Activated CD8-positive, alpha-beta memory T cell treated with anti-CD3 and anti-CD28 coated beads for 24 hours (primary cell): ENCODE data around the gene SRR.
"Not testable (repeated sequence)": the region's sequence is repeated elsewhere in the genome, so short reads cannot be mapped to it uniquely, and the experiment has no call there.

ENCODE experiments used
- DNase-seq: peaks from one replicate; pipeline ENCODE4 v3.0.0-alpha.2; 2020

The SRR gene, protein sequence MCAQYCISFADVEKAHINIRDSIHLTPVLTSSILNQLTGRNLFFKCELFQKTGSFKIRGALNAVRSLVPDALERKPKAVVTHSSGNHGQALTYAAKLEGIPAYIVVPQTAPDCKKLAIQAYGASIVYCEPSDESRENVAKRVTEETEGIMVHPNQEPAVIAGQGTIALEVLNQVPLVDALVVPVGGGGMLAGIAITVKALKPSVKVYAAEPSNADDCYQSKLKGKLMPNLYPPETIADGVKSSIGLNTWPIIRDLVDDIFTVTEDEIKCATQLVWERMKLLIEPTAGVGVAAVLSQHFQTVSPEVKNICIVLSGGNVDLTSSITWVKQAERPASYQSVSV

DNA sequence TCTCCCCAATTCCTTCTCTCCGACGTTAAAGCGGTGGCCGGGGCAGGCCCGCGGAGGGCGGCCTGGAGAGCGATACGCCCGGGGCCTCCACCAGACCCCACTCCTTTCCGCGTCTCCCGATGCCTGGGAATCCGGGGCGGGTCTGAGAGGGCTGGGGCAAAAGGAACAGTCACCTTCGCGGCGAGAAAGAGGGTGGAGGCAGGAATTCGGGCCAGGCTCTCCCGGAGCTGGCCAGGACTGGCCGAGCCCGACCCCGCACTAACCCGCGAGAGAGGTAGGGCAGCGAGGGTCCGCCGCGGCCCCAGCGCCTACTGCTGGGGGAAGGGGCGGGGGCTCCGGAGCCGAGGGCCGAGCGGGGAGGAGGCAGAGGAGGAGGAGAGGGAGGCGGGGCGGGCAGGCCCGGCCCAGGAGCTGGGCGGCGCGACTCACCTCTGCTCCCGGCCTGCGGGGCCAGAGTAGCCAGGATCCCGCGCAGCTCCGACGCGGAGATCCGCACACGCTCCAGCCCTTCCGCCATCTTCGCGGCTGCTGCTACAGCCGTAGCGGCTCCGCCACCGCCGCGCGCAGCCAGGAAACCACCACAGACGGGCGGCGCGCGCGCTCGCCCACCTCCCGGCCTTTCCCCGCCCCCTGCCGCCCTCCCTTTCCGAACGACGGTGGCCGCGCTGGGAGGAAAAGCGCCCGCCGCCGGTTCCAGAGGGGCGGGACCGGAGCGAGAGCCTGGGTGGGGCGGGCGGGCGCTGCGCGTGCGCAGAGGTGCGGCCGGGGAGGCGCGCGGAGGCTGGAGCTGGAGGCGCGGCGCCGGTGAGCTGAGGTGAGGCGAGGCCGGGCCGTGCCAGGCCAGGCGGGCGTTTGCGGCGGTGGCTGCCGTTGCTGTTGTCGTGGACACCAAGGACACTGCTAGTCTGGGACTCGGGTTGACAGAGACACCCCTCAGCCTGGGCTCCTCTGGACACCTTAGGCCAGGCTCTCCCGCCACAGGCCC lies at the start of gene SRR, which contains the start of gene SMG6:
Gene SRR, plus strand, starts transcription at position 747 of the 985 bp plus-strand sequence. CDS start 11,611 bp downstream, outside the sequence.
Gene SMG6, minus strand, starts transcription at position 582 of the 985 bp plus-strand sequence. Its CDS starts 65 bp downstream, at position 517.
- peak; percentile 97 for DNase-seq

GRCh38 chr17:2258830-2259229 lies 44.9 kb upstream of the SRR start:
- not testable (repeated sequence) for DNase-seq

DNA sequence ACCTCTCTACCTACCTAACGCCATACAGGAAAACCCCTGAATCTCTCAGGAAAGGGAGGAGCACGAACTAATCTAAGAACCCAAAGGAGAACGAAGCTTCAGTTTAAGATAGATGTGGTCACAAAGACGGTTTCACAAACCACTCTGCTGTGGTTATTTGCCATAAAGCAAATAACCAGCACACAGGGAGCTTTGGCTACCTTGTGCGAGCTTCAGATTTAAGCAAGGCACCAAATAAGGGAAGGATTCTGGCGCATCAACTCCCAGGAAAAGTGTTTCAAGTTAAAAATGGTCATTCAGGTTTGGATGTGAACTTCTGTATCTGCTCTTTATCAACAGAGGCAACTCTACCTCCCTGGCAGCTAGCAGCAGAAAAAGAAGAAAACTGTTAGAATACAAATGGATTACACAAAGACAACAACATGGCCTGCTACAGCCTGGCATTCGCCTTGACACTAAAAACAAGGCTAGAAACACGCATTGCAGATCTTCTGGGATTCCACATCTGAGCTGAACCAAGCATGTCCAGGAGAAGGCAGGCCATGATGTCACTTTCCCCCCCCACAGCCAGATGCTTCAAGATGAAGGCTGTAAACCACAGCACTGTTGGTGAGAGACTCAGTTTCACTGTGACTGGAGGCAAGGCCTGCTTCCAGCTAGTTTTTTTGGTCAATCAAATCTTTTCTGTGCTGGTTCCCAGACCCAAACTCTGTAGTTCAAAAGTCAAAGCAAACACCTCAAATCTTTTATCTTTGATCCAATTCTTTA lies 43.8 kb upstream of the SRR start:
- peak; percentile 87 for DNase-seq

GRCh38 chr17:2262135-2262587 lies 41.6 kb upstream of the SRR start:
- peak; percentile 38 for DNase-seq

DNA sequence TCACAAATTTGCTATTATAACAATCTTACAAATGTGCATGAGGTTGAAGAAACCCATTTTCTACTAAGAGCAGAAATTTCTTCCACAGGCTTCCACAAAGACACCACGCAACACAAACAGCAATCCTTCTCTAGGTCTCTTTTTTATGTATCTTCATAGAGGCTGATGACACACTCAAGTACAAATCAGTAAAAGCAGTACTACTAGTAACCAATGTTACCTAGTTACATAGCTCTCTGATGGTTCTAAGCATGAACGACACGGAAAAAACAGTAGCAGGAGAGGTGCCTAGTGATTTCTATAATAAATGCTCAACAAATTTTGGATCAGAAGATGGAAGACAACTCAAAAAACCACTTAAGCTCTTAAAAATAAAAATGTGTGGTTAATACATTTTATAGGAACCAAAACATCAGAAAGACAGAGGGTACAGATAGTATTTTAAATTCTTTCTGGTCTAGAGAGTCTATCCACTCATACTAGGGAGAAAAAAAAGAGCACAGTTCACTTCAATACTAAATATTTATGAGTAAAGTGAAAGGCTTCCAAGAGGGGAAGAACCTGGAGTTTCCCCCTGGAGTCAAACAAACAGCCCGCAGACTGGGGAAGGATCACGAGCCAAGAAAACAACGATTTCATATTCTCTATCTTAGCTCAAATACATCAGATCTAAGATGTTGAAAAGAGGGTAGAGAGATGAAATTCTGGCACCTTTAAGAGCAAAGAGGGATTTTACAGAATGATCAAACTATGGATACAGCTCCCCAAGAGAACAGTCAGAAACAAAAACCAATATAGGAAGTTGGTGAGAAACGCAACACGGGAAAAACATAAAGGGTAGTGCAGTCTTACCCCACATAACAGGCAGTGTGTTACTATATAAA lies 40.3 kb upstream of the SRR start:
- DNase-seq: peak; percentile 54

DNA sequence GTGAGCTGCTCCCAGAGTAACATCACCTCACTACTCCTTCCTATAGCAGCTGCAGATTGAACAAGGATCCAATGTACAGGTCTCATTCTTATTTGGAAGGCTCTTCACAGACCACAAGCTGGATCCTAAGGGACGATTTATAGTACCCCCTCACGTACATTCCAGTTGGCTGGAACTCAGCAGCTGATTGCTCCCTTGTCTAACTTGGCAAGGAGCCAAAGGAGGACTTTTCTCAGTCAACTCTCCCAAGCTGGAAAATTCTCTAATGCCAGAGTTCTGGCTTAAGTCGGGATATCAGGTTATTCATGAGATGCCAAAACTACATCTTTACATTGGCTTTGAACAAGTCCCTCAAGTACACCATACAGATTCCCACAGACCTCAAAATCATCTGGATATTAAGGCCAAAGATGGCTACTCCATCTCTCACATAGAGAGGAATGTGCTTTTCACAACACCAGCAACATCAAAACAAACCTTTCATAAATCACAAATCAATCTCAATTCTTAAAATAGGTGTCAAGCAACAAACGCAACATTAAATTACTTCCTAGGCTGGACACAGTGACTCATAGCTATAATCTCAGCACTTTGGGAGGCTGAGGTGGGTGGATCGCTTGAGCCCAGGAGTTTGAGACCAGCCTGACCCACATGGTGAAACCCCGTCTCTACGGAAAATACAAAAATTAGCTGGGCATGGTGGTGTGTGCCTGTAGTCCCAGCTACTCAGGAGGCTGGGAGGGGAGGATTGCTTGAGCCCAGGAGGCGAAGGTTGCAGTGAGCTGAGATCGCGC lies 39.5 kb upstream of the SRR start:
- peak; percentile 62 for DNase-seq

DNA sequence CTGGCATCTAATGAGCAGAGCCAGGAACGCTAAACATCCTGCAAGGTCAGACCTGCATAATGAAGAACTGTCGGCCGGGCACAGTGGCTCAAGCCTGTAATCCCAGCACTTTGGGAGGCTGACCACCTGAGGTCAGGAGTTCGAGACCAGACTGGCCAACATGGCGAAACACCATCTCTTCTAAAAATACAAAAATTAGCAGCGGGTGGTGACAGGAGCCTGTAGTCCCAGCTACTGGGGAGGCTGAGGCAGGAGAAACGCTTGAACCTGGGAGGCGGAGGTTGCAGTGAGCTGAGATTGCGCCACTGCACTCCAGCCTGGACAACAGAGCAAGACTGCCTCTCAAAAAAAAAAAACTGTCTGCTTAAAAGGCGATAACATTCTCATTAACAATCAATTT lies 38.6 kb upstream of the SRR start:
- peak; percentile 65 for DNase-seq

GRCh38 chr17:2266045-2266864 lies 37.5 kb upstream of the SRR start:
- peak; percentile 85 for DNase-seq

GRCh38 chr17:2266865-2267228 lies 36.9 kb upstream of the SRR start:
- no peak for DNase-seq

GRCh38 chr17:2267354-2267753 lies 36.4 kb upstream of the SRR start:
- DNase-seq: peak; percentile 56

GRCh38 chr17:2271985-2272702 lies 31.6 kb upstream of the SRR start:
- DNase-seq: peak; percentile 67

DNA sequence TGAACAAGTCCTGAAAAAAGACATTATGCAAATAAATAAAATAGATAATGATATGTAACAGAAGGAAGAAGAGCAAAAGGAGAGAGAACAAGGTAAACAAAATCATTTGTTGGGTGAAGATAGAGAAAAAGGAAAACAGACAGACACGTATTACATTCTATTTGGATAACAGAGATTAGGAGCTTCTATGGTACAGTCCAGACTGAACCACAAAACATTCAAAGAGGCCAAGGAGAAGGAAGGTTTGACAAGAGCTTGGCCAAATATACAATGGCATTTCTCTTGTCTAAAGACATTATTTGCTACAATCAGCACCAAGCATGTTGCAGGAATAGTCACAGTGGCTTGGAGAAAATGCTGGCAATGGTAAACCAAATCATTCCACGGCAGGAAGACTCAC lies 29.3 kb upstream of the SRR start:
- no peak for DNase-seq

DNA sequence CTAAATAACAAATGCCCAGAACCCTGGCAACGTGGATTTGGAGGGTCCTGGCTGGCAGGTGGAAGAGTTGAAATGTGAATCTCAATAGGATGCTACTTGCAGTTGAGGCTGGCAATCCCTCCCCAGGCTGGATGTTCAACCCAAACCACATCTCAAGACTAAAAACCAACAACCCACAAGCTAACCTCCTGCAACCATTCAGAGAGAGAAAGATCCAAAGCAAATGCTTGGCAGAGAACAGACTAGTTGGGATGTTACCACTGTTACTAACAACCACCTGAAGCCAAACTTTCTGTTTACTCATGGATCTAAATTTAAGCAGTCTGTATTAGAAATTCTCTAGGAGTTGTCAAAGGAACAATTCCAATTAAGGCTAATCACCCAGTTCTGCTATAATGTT lies 28.0 kb upstream of the SRR start:
- peak; percentile 55 for DNase-seq

DNA sequence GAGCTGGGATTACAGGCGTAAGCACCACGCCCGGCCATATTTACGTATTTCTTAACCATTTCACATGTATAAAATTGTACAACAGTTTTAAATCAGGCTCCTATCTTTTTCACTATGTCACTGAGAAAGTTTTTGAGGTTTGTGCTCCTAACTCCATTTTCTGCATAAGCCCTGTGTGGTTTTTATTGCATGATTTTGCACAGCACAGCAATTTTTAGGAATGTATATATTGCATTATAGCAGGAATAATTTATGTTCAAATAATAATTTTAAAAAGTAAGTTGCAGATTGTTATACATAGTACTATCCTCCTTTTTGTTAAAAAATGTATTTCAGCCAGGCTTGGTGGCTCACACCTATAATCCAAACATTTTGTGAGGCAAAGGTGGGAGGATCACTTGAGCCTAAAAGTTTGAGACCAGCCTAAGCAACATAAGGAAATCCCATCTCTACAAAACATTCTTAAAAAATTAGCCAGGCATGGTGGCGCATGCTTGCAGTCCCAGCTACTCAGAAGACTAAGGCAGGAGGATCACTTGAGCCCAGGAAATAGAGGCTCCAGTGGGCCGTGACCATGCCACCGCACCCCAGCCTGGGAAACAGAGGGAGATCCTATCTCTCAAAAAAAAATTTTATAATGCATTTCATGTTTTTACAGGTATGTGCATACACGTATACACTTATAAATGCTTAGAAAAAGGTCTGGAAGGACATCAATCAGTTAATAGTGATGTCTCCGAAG lies 26.1 kb upstream of the SRR start:
- DNase-seq: no peak

DNA sequence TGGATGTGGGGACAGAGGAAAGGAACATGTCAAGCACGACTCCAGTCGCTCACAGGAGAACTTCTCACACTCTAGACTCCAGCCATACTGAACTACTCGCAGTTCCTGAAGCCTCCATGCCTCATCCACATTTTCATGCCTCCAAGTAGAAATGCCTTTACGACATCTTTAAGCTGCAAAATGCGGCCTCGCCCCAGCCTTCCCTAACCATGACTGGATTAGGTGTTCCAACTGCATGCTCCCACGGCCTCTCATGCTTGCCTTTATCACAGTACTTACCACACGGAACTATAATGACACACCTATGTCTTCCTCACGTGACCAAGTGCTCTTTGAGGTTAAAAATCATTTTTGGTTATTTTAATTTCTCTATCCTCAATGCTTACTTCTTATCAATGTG lies 24.0 kb upstream of the SRR start:
- DNase-seq: no peak

DNA sequence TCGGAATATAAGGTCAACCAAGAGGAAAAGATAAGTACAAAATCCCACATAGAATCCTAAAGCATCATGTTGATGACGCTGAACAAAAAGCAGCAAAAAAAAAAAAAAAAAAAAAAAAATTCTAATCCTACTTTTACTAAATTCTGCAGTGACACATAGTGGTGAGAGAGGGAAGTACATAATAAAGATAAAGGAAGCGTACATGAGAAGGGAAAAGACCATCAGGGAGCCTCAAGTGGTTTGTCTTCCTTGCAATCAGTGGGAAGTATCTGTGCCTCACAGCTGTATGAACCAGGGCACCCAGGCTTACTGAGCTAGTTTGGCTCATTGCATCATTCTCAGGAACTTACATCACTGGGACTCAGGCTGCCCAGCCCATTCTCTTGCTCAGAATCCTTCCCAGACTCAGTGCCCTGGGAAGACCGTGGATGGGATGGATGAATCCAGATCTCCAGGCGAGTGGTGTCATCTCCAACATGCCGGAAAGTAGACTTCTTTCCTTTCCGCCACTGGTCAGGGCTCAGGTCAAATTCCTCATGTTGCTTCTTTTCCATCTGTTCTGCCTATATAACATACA lies 21.4 kb upstream of the SRR start:
- peak; percentile 67 for DNase-seq

DNA sequence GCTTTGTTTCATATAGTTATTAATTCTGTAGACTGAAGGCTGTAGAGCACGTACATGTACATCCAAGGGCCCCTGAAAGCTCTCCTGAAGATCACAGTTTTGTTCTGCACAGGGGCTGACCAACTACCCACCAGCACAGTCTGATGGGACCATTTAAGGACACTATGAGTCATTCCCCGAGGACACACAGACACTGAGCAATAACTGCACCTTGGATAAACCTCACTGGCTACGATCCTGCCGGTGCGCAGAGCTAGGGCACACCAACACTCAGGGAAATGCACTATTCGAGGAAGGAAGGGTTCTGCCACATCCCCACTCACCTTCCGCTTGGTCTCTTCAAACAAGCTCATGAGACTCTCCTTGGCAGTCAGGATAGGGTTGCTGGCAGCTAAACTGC lies 20.4 kb upstream of the SRR start:
- DNase-seq: peak; percentile 46

DNA sequence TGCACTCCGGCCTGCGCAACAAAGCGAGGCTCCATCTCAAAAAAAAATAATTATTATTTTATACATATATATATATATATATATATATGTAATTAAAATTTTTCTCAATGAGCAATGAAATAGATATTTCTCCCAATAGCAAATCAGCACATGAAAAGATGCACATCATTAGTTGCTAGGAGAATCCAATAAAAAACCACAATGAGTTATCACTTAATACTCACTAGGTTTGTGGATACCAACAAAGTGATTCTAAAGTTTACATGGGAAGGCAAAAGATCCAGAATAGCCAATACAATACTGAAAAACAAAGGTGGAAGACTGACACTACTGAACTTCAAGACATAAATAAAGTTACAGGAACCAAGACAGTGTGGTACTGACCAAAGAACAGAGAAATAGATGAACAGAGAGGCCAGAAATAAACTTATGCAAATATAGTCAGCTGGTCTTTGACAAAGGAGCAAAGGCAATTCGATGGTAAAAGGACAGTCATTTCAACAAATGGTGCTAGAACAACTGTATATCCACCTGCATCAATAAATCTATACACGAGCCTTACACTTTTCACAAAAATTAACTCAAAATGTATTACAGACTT lies 13.8 kb upstream of the SRR start:
- no peak for DNase-seq
